ENCODE measurements around the gene TYW1B.
"Not testable (repeated sequence)": the region's sequence is repeated elsewhere in the genome, so short reads cannot be mapped to it uniquely, and the experiment has no call there.

The TYW1B gene

DNA sequence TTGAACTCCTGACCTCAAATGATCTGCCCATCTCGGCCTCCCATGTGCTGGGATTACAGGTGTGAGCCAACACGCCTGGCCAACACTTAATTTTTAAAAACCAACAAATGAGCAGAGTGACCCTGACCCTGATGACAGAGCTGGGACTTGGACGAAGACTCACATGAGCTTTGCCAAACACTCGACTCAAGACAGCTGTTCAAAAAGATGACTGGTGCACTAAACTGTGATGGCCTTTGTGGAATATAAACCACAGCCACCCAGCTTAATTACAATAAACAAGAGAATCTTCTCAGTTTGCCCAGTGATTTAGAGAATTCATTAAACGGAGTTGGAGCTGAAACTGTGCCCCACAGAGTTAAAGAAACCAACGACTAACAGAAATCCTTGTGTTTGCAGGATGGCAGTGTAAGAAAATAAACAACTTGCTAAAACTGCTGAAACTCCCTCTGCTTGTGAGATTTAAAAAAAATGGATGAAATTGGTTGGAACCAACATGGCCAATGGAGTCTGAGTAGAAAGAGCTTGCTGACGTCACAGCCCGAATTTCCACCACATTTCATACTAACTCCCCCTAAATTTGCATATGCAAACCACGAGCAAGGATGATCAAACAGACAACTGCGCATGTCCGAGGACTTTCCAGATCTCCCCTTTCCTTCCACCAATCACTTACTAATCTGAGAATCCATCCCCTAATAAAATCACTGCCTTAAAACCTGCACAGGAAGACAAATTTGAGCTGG is 209.4 kb downstream of the TYW1B start:
- H3K4me3 Mint-ChIP-seq; DNase-seq; H3K27ac Mint-ChIP-seq; H3K4me1 Mint-ChIP-seq (ENCODE audit: low read depth); H3K27me3 Mint-ChIP-seq: not testable (repeated sequence)
- Mint-ChIP-seq H3K9me3 (peaks cover 11% of the 10 kb centered on the region), H3K36me3 (ENCODE audit: low read depth) (peaks cover 54% of the 10 kb centered on the region)

DNA sequence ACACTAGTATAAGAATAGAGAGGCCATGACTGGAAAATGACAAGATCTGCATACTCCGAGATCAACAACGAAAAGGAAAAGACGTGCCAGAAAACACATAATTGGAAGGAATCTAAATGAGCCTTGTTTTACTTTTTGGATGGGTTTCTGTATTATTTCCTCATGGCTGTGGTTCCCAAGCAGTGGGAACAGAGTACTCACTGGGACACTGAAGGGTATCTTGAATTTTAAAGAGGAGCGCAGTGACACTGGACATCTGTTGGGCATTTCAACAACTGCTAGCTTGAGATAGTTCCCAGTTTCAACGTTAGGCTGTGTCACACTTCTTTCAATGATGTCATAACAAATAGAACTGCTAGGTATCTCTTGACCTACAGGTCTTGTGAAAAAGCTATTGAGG is 218.2 kb downstream of the TYW1B start:
- H3K4me1 Mint-ChIP-seq (ENCODE audit: low read depth); H3K9me3 Mint-ChIP-seq; H3K27me3 Mint-ChIP-seq; H3K27ac Mint-ChIP-seq; H3K4me3 Mint-ChIP-seq; DNase-seq: not testable (repeated sequence)
- H3K36me3 Mint-ChIP-seq (ENCODE audit: low read depth), result peaks cover 60% of the 10 kb centered on the region

DNA sequence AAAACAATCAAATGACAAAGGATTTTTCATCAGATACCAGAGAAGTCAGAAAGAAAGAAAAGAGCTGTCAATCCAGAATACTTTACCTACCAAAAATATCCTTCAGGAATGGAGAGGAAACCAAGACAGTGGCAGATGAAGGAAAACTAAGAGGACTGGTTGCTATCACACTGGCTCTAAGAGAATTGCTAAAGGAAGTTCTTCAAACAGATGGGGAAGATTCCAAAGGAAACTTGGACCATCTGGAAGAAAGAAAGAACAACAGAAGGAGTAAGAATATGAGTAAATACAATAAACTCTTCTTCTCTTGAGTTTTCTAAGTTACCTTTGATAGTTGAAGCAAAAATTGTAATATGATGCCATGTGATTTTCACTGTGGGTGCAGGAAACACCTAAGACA is 220.0 kb downstream of the TYW1B start:
- H3K9me3 Mint-ChIP-seq; DNase-seq; H3K27me3 Mint-ChIP-seq; H3K4me3 Mint-ChIP-seq; H3K27ac Mint-ChIP-seq; H3K4me1 Mint-ChIP-seq (ENCODE audit: low read depth): not testable (repeated sequence)
- H3K36me3 Mint-ChIP-seq (ENCODE audit: low read depth), result peaks cover 59% of the 10 kb centered on the region

DNA sequence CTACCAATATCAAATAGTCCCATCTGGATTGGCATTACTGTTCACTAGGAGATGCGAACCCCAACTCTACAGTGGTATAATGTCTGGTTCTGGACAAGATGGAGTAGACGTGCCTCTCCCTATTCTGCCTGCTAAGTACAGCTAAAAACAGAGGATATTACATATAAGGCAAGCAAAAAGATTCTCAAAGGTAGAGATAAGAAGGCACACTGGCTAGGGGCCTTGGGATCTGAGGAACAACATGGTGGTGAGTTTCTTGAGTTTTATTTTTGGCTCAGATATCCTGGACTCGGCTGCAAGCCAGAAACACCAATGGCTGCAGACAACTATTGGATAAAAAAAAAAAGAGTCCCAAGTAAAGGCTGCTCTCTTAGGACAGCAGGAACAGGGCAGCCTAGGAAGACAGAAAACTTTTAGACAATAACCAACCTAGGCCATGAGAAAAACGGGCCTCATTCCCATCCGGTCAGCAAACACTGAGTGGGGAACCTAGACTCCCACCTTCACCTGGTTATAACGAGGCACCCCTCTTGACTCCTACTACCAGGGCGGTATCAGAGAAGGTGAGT is 222.1 kb downstream of the TYW1B start:
- not testable (repeated sequence) for H3K27ac Mint-ChIP-seq; H3K27me3 Mint-ChIP-seq; DNase-seq; H3K4me1 Mint-ChIP-seq (ENCODE audit: low read depth); H3K4me3 Mint-ChIP-seq; H3K9me3 Mint-ChIP-seq
- peaks cover 55% of the 10 kb centered on the region for H3K36me3 Mint-ChIP-seq (ENCODE audit: low read depth)

DNA sequence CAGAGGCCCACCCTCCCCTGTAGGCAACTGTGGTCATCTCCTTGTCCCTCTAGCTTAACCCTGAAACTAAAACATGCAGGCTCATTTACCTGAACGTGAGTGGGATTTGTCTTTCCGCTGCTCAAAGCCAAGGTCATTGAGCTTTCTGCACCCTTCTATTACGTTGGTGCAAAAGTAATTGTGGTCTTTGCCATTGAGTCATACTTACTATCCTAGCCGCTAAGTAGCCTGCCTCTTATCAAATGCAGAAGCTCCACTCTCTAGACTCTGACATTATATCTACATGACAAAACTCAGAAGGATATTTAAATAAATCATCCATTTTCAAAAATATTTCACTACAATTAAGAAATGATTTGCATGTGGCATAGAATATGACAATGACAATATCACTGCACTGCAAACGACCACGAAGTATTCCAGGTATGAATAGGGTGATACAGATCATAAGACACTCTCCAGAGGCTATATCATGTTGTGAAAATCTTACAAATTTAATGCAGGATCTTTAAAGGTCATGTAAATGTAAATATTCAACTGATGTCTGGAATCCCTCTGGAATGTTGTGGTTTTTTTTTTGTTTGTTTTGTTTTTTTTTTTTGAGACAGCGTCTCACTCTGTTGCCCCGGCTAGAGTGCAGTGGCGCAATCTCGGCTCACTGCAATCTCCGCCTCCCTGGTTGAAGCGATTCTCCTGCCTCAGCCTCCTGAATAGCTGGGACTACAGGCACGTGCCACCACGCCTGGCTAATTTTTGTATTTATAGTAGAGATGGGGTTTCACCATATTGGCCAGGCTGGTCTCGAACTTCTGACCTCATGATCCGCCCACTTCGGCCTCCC is 223.0 kb downstream of the TYW1B start:
- H3K27me3 Mint-ChIP-seq, DNase-seq, H3K27ac Mint-ChIP-seq: not testable (repeated sequence)

DNA sequence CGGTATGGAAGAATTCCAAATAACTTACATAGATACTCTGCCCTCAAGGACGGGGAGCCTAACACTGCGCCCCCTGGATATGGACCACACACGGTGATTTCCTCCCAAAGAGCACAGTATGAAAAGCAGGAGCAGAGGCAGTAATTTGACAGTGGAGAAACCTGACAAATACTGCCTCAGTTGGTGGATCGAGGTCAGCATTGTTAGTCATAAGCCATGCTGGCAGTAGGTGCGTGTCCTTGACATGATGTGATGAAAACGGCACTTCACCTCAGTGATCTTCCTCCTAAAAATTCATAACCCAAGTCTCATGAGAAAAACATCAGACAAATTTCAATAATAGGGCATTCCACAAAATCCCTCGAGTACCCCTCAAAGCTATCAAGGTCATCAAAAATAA is 224.5 kb downstream of the TYW1B start:
- H3K4me3 Mint-ChIP-seq; H3K27ac Mint-ChIP-seq; DNase-seq; H3K4me1 Mint-ChIP-seq (ENCODE audit: low read depth); H3K27me3 Mint-ChIP-seq; H3K9me3 Mint-ChIP-seq: not testable (repeated sequence)
- peaks cover 52% of the 10 kb centered on the region for H3K36me3 Mint-ChIP-seq (ENCODE audit: low read depth)

More for the DNA sequence above, 223.0 kb downstream of the TYW1B start:
- H3K9me3 Mint-ChIP-seq; H3K4me3 Mint-ChIP-seq; H3K4me1 Mint-ChIP-seq (ENCODE audit: low read depth): not testable (repeated sequence)
- H3K36me3 Mint-ChIP-seq (ENCODE audit: low read depth), result peaks cover 56% of the 10 kb centered on the region

DNA sequence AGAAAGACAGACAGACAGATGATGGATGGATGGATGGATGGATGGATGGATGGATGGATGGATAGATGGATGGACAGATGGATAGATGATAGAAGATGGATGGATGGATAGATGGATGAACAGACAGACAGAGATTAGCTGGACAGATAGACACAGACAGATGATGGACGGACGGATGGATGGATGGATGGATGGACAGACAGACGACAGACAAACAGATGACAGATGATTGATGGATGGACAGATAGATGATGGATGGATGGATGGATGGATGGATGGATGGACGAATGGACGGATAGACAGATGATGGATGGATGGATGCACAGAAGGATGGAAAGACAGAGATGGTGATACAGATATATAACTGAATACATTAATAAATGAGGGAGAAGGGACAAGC is 224.9 kb downstream of the TYW1B start:
- no peaks in the 10 kb centered on the region for H3K9me3 Mint-ChIP-seq
- no peak overlapping the region for H3K4me3 Mint-ChIP-seq
- no peak overlapping the region for H3K27ac Mint-ChIP-seq
- H3K36me3 Mint-ChIP-seq (ENCODE audit: low read depth), result peaks cover 55% of the 10 kb centered on the region
- no peaks in the 10 kb centered on the region for H3K4me1 Mint-ChIP-seq (ENCODE audit: low read depth)
- DNase-seq, result no peak
- no peaks in the 10 kb centered on the region for H3K27me3 Mint-ChIP-seq

DNA sequence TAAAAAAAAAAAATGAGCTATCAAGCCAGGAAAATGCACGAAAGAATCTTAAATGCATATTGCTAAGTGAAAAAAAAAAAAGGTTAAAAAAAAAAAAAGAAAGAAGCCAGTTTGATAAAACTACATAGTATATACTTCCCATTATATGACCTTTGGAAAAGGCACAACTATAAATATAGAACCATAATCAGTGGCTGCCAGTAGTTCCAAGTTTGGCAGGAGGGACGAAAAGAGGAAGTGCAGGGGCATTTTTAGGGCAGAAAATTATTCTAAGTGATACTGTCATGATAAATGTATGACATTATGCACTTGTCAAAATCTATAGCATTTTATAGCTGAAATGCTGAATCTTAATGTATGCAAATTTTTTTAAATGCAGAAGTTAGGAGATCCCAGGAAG is 226.3 kb downstream of the TYW1B start:
- not testable (repeated sequence) for H3K9me3 Mint-ChIP-seq; H3K27me3 Mint-ChIP-seq; DNase-seq; H3K4me3 Mint-ChIP-seq; H3K4me1 Mint-ChIP-seq (ENCODE audit: low read depth); H3K27ac Mint-ChIP-seq
- peaks cover 55% of the 10 kb centered on the region for H3K36me3 Mint-ChIP-seq (ENCODE audit: low read depth)

DNA sequence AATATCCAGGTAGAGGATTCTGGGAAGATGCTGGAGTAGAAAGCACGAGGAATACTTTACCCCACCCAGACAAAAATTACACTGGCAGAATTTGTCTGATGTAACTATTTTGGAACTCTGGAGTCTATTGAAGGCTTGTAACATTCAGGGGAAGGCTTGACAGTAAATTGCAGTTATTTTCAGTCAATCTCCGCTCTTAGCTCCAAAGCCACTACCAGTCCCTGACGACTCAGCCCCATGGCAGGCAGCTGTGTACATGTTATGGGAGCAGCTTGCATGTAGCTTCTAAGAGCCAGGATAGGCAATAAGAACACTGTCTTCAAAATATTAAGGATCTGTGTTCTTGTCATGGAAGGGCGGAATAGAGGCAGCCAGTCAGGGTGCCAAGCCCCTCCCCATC is 238.0 kb downstream of the TYW1B start:
- H3K4me1 Mint-ChIP-seq (ENCODE audit: low read depth); H3K27me3 Mint-ChIP-seq; DNase-seq; H3K4me3 Mint-ChIP-seq; H3K27ac Mint-ChIP-seq: not testable (repeated sequence)
- peaks cover 33% of the 10 kb centered on the region for H3K9me3 Mint-ChIP-seq
- H3K36me3 Mint-ChIP-seq (ENCODE audit: low read depth), result peaks cover 69% of the 10 kb centered on the region

DNA sequence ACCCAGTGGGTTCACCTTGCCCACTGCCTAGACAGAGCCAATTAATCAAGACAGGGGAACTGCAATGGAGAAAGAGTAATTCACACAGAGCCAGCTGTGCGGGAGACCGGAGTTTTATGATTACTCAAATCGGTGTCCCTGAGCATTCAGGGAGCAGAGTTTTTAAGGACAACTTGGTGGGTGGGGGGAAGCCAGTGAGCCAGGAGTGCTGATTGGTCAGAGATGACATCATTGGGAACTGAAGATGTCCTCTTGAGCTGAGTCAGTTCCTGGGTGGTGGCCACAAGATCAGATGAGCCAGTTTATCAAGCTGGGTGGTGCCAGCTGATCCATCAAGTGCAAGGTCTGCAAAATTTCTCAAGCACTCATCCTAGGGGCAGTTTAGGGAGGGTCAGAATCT is 240.7 kb downstream of the TYW1B start:
- H3K4me3 Mint-ChIP-seq; H3K27ac Mint-ChIP-seq; H3K4me1 Mint-ChIP-seq (ENCODE audit: low read depth); H3K27me3 Mint-ChIP-seq; DNase-seq: not testable (repeated sequence)
- Mint-ChIP-seq H3K36me3 (ENCODE audit: low read depth) (peaks cover 86% of the 10 kb centered on the region), H3K9me3 (peaks cover 43% of the 10 kb centered on the region)

DNA sequence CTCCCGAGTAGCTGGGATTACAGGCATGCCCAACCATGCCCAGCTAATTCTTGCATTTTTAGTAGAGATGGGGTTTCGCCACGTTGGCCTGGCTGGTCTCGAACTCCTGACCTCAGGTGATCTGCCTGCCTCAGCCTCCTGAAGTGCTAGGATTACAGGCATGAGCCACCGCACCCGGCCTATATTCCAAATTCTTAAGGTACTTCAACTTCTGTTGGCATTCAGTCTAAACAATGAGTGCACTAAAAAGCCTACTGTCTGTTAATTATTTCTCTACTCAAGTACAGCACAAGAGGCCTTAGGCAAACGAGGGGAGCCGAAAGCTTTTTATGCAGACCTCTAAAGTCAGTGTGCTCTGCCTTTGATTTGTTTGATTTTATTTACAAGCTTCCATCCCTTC is 243.4 kb downstream of the TYW1B start:
- not testable (repeated sequence) for H3K4me3 Mint-ChIP-seq; DNase-seq; H3K4me1 Mint-ChIP-seq (ENCODE audit: low read depth); H3K27me3 Mint-ChIP-seq; H3K27ac Mint-ChIP-seq
- Mint-ChIP-seq H3K36me3 (ENCODE audit: low read depth) (peaks cover 69% of the 10 kb centered on the region), H3K9me3 (peaks cover 31% of the 10 kb centered on the region)

DNA sequence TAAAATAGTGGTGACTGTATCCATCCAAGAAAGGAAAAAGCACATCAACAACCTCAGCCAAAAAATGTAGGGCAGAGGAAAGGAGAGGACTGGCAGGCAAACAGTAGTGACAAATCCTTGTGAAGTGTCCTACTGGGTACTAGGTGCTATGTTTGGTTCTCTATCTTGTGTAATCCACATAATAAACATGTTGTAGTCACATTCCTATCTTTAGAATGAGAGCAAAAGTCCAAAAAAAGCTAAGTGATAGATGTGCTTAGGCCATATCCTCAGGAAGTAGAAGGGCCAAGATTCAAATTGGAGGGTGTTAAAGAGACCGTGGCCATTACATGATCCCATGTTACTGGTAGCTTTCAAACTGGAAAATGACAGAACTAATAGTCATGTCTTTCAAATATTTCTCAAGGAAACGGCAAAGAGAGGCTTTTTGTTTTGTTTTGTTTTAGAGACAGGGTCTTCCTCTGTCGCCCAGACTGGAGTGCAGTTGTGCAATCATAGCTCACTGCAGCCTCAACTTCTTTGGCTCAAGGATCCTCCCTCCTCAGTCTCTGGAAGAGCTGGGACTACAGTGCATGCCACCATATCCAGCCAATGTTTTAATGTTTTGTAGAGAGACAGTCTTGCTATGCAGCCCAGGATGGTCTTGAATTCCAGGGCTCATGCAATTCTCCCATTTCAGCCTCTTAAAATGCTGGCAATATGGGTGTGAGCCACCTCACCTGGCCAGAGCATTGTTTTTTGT is 244.2 kb downstream of the TYW1B start:
- not testable (repeated sequence) for H3K4me3 Mint-ChIP-seq; H3K27me3 Mint-ChIP-seq; H3K4me1 Mint-ChIP-seq (ENCODE audit: low read depth); DNase-seq
- H3K9me3 Mint-ChIP-seq, result peaks cover 26% of the 10 kb centered on the region
- peaks cover 70% of the 10 kb centered on the region for H3K36me3 Mint-ChIP-seq (ENCODE audit: low read depth)
- peak overlapping the region; percentile 15 for H3K27ac Mint-ChIP-seq

DNA sequence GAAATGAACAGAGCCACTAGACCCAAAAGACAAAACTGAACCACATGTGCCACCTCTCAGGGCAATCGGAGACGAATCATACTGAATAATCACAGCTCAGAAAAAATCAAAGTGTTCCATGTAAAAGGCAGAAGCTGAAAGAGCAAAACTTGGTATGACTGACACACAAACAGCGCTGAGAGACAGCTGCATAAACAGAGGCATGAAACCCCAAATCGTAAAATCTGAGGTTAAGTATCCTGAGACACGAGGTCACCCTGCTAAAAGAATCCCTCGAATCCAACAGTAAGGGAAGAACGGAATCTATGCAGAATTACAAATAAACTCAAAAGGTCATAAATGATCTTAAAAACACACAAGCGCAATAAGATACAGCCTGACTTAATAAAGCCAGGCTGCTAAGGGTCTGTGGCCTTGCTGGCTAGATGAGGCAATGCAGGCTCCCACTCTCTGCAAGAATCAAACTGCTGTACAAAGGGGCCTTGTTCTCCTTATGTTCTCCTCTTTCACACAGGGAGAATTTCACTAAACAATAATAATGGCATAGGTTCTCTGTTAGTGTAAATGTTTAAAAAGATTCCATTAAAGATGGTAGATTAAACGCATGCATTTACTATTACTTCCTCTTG is 247.7 kb downstream of the TYW1B start:
- H3K4me1 Mint-ChIP-seq (ENCODE audit: low read depth); H3K27ac Mint-ChIP-seq; H3K27me3 Mint-ChIP-seq; DNase-seq; H3K4me3 Mint-ChIP-seq: not testable (repeated sequence)
- Mint-ChIP-seq H3K36me3 (ENCODE audit: low read depth) (peaks cover 68% of the 10 kb centered on the region), H3K9me3 (peaks cover 22% of the 10 kb centered on the region)

DNA sequence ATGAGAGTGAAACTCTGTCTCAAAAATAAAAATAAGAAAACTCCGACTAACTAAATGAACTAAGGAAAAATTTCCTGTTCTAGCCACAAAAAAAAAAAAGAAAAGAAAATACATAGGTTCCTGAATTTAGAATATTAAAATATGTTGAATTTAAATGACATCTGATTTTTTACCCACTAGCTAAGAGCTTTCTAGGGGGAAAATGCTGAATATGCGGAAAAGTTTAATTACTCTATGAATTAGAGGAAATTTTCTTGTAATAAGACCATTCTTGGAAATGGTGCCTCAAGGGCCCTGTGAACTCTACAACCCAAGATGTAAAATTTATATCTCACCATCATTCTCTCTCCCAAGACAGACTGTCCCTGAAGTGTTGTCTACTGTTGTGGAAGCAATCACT is 250.9 kb downstream of the TYW1B start:
- Mint-ChIP-seq H3K27ac (no peak overlapping the region), H3K27me3 (no peaks in the 10 kb centered on the region), H3K36me3 (ENCODE audit: low read depth) (peaks cover 59% of the 10 kb centered on the region), H3K4me1 (ENCODE audit: low read depth) (no peaks in the 10 kb centered on the region), H3K4me3 (no peak overlapping the region), H3K9me3 (peaks cover 14% of the 10 kb centered on the region)
- no peak for DNase-seq
